MM.1S (cell line): Measurements from ENCODE around the gene CFAP54.

Experiments used
- CTCF ChIP-seq: fragments of 300-600 bp; sonication (generic); IDR thresholded peaks from 2 replicates; pipeline ENCODE4 v1.5.1; 2016; ENCODE audit warnings: antibody characterized with exemption, low read length, mixed read lengths
- EZH2 ChIP-seq: fragments of 300-600 bp; sonication (generic); optimal IDR thresholded peaks from 2 replicates; pipeline ENCODE3; 2017; ENCODE audit warnings: low read depth, mild to moderate bottlenecking, antibody characterized with exemption, low read length, mixed read lengths

DNA sequence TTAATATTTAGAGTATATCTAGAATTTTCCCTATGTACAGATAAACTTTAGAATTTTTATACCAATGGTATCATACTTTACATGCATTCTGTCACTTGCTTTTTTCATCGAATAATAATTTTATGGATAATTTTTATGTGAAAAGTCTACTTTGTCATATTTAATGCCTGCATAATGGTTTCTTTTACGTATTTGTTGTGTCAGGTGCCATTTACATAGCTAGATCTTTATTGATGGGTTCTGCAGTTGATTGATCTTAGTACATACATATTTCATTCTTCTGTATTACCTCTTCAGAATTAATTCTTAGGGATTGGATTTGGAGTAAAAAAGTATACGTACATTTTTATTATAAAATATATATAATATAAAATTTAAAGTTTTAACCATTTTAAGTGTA, 340.0 kb downstream of the CFAP54 start:
- no peak for TF ChIP-seq CTCF
- TF ChIP-seq EZH2, result no peak
